ENCODE measurements around the gene CHMP4B. TPM values are rescaled to one million over a fixed set of nuclear protein-coding genes. Genes with fewer than 3 reads are reported as not detected.

CHMP4B gene, protein sequence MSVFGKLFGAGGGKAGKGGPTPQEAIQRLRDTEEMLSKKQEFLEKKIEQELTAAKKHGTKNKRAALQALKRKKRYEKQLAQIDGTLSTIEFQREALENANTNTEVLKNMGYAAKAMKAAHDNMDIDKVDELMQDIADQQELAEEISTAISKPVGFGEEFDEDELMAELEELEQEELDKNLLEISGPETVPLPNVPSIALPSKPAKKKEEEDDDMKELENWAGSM
- total RNA-seq (2014; rRNA removed; shearing (Covaris generic)): 31.8 and 33.6 TPM in 2 replicates

DNA sequence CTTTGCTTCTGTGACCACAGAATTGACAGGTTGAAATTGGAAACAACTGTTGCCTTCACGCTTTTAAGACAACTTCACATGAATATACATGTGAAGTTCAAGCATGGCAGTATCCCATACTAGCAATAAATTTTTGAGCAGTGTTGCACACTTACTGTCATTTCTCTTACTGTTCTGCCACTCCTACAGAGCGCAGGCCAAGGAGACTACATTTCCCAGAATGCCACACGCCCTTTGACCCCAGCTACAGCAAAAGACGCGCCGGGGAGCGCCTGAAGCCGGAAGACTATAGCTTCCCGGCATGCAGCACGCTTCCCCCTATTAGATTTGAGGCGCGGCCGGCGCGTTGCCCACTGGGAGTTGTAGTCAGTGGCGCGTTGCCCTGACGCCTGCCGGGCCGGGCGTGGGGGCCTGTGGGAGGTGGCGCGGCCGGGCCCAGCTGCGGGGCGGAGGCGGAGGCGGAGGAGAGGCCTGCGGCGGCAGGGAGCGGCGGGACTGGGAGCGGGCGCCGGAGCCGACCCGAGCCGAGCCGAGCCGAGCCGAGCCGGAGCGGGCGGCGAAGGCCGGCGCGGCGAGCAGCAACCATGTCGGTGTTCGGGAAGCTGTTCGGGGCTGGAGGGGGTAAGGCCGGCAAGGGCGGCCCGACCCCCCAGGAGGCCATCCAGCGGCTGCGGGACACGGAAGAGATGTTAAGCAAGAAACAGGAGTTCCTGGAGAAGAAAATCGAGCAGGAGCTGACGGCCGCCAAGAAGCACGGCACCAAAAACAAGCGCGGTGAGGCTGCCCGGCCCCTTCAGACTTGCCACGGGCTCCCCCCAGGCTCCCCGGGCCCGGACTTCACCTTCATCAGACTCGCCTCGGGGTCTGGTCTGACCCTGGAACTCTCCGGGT, at the start of gene CHMP4B:
Gene CHMP4B, plus strand, starts transcription at position 464 of the 891 bp plus-strand sequence. Its CDS starts 121 bp downstream, at position 585.
- no peaks in the 10 kb centered on the region for H3K27me3 ChIP-seq (ENCODE audit: control insufficient read depth, insufficient read depth, low read length)
- no peaks in the 10 kb centered on the region for H3K36me3 ChIP-seq (replicated peaks; ENCODE audit: control insufficient read depth, insufficient read depth, low read length)
- DNase-seq: peak; percentile 97
- peak within 1 kb of the TSS; percentile 89 for H3K4me3 ChIP-seq (ENCODE audit: insufficient read depth, low read depth, low read length)

DNA sequence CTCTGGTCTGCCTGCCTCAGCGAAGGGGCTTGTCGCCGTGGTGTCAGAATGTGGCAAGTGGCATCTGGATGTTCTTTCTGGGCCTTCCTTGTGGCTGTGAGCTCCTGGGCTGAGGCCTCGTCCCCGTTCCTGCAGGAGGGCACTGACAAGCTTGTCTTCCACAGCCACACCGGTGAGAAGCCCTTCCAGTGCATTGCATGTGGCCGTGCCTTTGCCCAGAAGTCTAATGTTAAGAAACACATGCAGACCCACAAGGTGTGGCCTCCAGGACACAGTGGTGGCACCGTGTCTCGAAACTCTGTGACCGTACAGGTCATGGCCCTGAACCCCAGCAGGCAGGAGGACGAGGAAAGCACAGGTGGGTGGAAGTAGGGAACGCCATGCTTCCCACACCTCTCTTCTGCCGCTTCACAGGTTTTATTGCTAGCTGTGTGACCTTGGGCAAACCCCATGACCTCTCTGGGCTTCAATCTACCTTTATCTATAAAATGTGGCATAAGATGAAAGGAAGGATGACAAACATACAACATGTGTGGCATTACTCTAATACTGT, 49.4 kb upstream of the CHMP4B start:
- no peak for DNase-seq
- Histone ChIP-seq H3K27me3 (ENCODE audit: control insufficient read depth, insufficient read depth, low read length) (no peaks in the 10 kb centered on the region), H3K4me3 (ENCODE audit: insufficient read depth, low read depth, low read length) (no peak overlapping the region), H3K36me3 (replicated peaks; ENCODE audit: control insufficient read depth, insufficient read depth, low read length) (no peaks in the 10 kb centered on the region; the same call in none of the 2 replicates)

DNA sequence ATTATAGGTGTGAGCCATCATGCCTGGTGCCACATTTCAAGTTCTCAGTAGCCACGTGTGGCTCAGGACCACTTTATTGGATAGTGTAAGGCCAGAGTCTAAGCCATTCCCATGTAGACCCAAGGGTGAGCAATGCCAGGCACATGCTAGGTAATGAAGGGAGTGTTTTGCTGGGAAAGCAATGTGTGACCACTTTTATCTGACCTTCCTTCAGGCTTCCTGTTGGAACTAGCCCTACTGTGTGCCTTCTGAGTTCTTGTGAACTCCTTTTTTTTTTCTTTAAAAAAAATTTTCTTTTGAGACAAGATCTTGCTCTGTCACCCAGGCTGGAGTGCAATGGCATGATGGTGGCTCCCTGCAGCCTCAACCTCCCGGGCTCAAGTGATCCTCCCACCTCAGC, 46.0 kb upstream of the CHMP4B start:
- Histone ChIP-seq H3K27me3 (ENCODE audit: control insufficient read depth, insufficient read depth, low read length) (no peaks in the 10 kb centered on the region), H3K4me3 (ENCODE audit: insufficient read depth, low read depth, low read length) (no peak overlapping the region), H3K36me3 (replicated peaks; ENCODE audit: control insufficient read depth, insufficient read depth, low read length) (no peaks in the 10 kb centered on the region; the same call in 1 of the 2 replicates)
- DNase-seq: no peak

DNA sequence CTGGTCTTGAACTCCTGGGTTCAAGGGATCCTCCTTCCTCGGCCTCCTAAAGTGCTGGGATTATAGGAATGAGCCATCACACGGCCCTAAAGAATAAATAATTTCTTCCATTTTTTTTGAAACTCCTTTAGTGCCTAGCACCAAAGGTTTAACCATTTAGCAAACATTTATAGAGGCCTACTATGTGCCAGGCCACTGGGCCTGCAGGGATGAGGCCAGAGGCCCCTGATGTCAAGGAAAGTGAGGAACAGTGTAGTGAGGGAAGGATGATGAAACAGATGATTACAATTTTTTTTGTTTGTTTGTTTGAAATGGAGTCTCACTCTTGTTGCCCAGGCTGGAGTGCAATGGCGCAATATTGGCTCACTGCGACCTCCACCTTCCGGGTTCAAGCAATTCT, 45.6 kb upstream of the CHMP4B start:
- Histone ChIP-seq H3K27me3 (ENCODE audit: control insufficient read depth, insufficient read depth, low read length) (no peaks in the 10 kb centered on the region), H3K36me3 (replicated peaks; ENCODE audit: control insufficient read depth, insufficient read depth, low read length) (no peaks in the 10 kb centered on the region; the same call in 1 of the 2 replicates), H3K4me3 (ENCODE audit: insufficient read depth, low read depth, low read length) (no peak overlapping the region)
- DNase-seq: no peak

DNA sequence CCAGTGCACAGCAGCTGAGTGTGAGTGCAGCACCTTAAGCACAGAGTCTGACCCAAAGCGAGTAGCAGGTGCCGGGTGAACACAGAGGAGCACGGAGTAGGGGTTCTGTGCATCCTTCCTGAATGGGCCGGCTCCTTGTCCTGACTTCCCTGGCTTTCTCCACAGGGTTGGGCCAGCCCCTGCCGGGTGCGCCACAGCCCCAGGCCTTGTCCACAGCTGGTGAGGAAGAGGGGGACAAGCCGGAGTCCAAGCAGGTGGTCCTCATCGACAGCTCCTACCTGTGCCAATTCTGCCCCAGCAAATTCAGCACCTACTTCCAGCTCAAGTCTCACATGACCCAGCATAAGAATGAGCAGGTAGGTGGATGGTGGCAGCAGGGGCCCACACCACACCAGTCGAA, 44.5 kb upstream of the CHMP4B start:
- Histone ChIP-seq H3K36me3 (replicated peaks; ENCODE audit: control insufficient read depth, insufficient read depth, low read length) (no peaks in the 10 kb centered on the region; the same call in 1 of the 2 replicates), H3K4me3 (ENCODE audit: insufficient read depth, low read depth, low read length) (no peak overlapping the region), H3K27me3 (ENCODE audit: control insufficient read depth, insufficient read depth, low read length) (no peaks in the 10 kb centered on the region)
- DNase-seq: no peak

DNA sequence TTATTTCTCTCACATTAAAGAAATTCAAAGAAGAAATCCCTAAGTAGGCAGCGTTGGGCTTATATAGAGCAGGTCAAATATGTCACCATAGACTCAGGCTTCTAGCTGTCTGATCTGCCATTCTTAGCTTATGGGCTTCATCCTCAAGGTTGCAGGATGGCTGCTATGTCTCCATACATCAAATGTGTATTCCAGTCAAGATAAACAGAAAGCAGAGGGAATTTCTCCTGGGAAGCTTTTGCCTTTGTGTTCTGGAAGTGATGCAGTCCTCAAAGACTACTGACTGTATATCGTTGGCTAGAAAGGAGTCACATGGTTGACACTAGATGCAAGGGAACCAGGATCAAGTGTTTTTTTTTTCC, 43.4 kb upstream of the CHMP4B start:
- Histone ChIP-seq H3K27me3 (ENCODE audit: control insufficient read depth, insufficient read depth, low read length) (no peaks in the 10 kb centered on the region), H3K36me3 (replicated peaks; ENCODE audit: control insufficient read depth, insufficient read depth, low read length) (no peaks in the 10 kb centered on the region; the same call in 1 of the 2 replicates), H3K4me3 (ENCODE audit: insufficient read depth, low read depth, low read length) (no peak overlapping the region)
- DNase-seq: no peak

DNA sequence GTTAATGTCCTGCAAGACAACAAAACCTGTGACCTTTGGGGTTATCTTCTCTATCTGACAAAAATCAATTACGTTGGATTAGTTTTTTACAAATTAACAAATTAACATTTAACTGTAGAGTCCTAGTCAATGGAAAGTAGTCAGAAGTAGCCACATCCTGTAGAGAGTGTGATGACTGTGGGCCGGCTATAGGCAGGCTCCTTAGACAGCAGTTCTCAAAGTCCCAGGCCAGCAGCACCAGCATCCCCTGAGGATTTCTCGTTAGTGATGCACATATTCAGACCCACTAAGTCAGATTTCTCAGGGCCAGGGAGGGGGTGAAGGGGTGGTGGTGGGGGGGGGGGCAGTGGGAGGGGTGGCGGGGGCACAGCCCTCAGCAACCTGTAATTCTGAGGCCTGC, 42.1 kb upstream of the CHMP4B start:
- Histone ChIP-seq H3K36me3 (replicated peaks; ENCODE audit: control insufficient read depth, insufficient read depth, low read length) (no peaks in the 10 kb centered on the region; the same call in 1 of the 2 replicates), H3K27me3 (ENCODE audit: control insufficient read depth, insufficient read depth, low read length) (no peaks in the 10 kb centered on the region)
- peak; percentile 43 for DNase-seq

DNA sequence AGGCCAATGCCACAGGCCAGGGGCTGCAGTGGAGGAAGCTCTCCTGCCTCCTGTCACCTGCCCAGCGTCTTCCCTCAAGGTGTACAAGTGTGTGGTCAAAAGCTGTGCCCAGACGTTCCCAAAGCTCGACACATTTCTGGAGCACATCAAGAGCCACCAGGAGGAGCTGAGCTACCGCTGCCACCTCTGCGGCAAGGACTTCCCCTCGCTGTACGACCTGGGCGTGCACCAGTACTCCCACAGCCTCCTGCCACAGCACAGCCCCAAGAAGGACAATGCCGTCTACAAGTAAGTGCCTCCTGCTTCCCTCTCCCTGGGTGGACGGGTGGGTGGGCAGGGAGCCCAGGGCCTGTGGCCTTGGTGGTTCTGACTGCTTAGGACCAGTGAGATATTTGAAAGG, 41.1 kb upstream of the CHMP4B start:
- DNase-seq: no peak
- H3K27me3 ChIP-seq (ENCODE audit: control insufficient read depth, insufficient read depth, low read length): no peaks in the 10 kb centered on the region
- no peak overlapping the region for H3K4me3 ChIP-seq (ENCODE audit: insufficient read depth, low read depth, low read length)
- no peaks in the 10 kb centered on the region; the same call in 1 of the 2 replicates for H3K36me3 ChIP-seq (replicated peaks; ENCODE audit: control insufficient read depth, insufficient read depth, low read length)

More for the DNA sequence above, 42.1 kb upstream of the CHMP4B start:
- no peak overlapping the region for H3K4me3 ChIP-seq (ENCODE audit: insufficient read depth, low read depth, low read length)

DNA sequence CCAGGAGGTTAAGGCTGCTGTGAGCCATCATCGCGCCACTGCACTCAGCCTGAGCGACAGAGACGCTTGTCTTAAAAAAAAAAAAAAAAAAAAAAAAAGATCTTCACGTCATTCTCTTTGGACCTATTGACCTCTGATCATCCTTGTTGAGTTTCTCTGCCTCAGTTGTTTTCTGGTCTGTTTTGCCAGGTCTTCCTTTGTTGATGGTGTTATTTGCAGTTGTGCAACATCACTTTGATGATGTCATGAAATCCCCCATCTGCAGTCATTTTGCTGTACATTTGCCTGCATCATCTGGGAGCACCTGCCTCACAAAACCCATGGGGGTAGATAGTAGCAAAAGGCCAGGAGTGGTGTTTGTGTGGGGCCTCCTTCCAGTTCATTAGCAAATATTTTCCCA, 39.2 kb upstream of the CHMP4B start:
- Histone ChIP-seq H3K36me3 (replicated peaks; ENCODE audit: control insufficient read depth, insufficient read depth, low read length) (no peaks in the 10 kb centered on the region; the same call in 1 of the 2 replicates), H3K4me3 (ENCODE audit: insufficient read depth, low read depth, low read length) (no peak overlapping the region), H3K27me3 (ENCODE audit: control insufficient read depth, insufficient read depth, low read length) (no peaks in the 10 kb centered on the region)
- DNase-seq: no peak

DNA sequence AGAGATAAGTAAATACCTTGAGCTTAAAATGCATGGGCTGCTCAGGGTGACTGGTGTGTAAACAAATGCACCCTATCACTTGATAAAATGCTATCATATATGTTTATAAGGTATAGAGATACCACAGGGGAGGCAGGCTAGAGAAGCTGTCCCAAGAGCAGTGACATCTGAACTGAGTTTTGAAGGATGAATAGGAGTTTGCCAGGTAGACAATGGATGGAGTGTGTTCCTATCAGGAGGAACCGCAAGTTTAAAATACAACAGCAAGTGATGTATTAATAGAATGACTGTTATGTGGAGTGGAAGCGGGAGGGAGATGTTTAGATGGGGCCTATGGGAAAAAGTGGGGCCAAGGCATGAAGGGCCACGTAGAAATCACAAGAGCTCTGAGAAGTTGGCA, 38.7 kb upstream of the CHMP4B start:
- no peaks in the 10 kb centered on the region for H3K27me3 ChIP-seq (ENCODE audit: control insufficient read depth, insufficient read depth, low read length)
- no peak for DNase-seq

DNA sequence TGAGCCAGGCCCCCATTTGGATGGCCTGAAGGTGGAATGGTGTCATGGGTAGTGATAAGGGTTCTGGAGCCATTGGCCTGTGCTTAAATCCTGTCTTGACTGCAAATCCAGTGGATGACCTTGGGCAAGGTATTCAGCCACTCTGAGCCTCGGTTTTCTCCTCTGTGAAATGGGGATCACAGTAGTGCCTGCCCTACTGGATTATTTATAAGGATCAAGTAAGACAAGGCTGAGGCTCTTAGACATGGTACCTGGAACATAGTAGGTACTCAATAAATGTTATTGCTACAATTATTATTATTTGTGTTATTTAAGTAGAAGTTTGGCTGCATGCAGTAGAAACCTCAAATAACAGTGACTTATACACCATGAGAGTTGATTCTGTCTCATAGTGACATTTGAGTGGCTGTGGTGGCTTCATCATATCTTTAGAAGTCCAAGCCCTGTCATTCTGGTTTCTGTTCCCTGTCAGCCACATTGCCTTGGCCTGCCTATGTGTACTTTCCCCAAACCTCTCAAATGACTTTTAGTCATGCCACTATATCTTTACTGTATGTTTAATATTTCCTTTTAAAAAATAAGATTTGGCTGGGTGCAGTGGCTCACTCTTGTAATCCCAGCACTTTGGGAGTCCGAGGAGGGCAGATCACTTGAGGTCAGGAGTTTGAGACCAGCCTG, 37.6 kb upstream of the CHMP4B start:
- Histone ChIP-seq H3K27me3 (ENCODE audit: control insufficient read depth, insufficient read depth, low read length) (no peaks in the 10 kb centered on the region), H3K4me3 (ENCODE audit: insufficient read depth, low read depth, low read length) (no peak overlapping the region), H3K36me3 (replicated peaks; ENCODE audit: control insufficient read depth, insufficient read depth, low read length) (no peaks in the 10 kb centered on the region; the same call in 1 of the 2 replicates)
- no peak for DNase-seq

More for the DNA sequence above, 38.7 kb upstream of the CHMP4B start:
- Histone ChIP-seq H3K4me3 (ENCODE audit: insufficient read depth, low read depth, low read length) (no peak overlapping the region), H3K36me3 (replicated peaks; ENCODE audit: control insufficient read depth, insufficient read depth, low read length) (no peaks in the 10 kb centered on the region; the same call in 1 of the 2 replicates)

DNA sequence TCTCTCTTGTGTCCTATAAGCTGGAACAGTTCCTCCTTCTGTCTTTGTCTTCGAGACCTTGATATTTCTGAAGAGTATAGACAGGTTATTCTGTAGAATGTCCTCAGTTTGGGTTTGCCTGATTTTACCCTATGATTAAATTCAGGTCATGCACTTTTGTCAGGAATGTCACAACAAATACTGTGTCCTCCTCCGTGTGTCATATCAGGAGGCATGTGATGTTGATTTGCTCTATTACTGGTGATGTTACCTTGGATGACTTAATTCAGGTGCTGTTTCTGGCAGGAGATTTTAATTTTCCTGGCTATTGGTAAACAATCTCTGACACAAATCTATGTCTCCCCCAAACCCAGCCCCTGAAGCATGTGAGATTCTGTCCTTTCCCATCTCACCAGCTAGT, 33.3 kb upstream of the CHMP4B start:
- Histone ChIP-seq H3K4me3 (ENCODE audit: insufficient read depth, low read depth, low read length) (no peak overlapping the region), H3K36me3 (replicated peaks; ENCODE audit: control insufficient read depth, insufficient read depth, low read length) (no peaks in the 10 kb centered on the region; the same call in 1 of the 2 replicates), H3K27me3 (ENCODE audit: control insufficient read depth, insufficient read depth, low read length) (no peaks in the 10 kb centered on the region)
- no peak for DNase-seq

DNA sequence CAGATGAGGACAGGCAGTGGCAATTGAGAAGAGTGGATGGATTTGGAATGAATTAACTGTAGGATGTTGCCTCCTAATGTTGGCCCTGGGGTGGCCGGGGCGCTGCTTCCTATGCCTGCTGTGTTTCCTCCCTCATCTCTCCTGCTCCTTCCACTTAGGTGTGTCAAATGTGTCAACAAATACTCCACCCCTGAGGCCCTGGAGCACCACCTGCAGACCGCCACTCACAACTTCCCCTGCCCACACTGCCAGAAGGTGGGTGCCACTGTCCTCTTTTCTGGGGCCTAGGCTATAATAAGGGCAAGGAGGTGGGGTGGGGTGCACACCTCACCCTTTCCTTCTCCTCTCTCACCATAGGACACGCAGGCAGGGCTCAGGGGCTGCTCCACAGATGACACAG, 30.0 kb upstream of the CHMP4B start:
- no peaks in the 10 kb centered on the region; the same call in 1 of the 2 replicates for H3K36me3 ChIP-seq (replicated peaks; ENCODE audit: control insufficient read depth, insufficient read depth, low read length)

DNA sequence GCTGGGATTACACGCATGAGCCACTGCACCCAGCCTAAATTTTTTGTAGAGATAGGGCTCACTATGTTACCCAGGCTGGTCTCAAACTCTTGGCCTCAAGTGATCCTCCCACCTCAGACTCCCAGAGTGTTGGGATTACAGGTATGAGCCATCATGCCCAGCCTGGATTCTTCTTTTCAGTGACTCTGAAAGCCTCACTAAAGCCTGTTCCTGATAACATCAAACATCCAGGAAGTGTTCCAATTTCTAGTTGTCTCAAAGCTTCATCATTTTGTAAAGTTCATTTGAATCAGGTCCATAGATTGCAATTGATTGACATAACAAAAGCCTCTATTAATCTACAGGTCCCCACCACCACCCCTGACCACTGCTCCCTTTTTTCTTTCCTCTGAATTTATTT, 29.2 kb upstream of the CHMP4B start:
- DNase-seq: no peak
- no peaks in the 10 kb centered on the region; the same call in 1 of the 2 replicates for H3K36me3 ChIP-seq (replicated peaks; ENCODE audit: control insufficient read depth, insufficient read depth, low read length)
- no peak overlapping the region for H3K4me3 ChIP-seq (ENCODE audit: insufficient read depth, low read depth, low read length)
- H3K27me3 ChIP-seq (ENCODE audit: control insufficient read depth, insufficient read depth, low read length): no peaks in the 10 kb centered on the region

More for the DNA sequence above, 30.0 kb upstream of the CHMP4B start:
- Histone ChIP-seq H3K27me3 (ENCODE audit: control insufficient read depth, insufficient read depth, low read length) (no peaks in the 10 kb centered on the region), H3K4me3 (ENCODE audit: insufficient read depth, low read depth, low read length) (no peak overlapping the region)
- DNase-seq: no peak

Measured in H7 (cell line).